Fibroblast of pulmonary artery (primary cell): ENCODE results near the gene PLVAP.

Experiments used
- DNase-seq: peaks from one replicate; pipeline ENCODE4 v3.0.0-alpha.2; 2010; ENCODE audit warnings: low read depth
- H3K4me3 ChIP-seq: replicated peaks from 2 replicates; pipeline ENCODE4 v1.5.1; 2011; ENCODE audit warnings: low read depth, mild to moderate bottlenecking, control low read depth, low read length, moderate library complexity
- TF ChIP-seq, protein P1 (sequence below): IDR thresholded peaks from 2 replicates; pipeline ENCODE4 v1.5.1; 2011; ENCODE audit warnings: mild to moderate bottlenecking, control low read depth, low read length, inconsistent platforms; ENCODE audit errors: missing control alignments

The PLVAP gene

DNA sequence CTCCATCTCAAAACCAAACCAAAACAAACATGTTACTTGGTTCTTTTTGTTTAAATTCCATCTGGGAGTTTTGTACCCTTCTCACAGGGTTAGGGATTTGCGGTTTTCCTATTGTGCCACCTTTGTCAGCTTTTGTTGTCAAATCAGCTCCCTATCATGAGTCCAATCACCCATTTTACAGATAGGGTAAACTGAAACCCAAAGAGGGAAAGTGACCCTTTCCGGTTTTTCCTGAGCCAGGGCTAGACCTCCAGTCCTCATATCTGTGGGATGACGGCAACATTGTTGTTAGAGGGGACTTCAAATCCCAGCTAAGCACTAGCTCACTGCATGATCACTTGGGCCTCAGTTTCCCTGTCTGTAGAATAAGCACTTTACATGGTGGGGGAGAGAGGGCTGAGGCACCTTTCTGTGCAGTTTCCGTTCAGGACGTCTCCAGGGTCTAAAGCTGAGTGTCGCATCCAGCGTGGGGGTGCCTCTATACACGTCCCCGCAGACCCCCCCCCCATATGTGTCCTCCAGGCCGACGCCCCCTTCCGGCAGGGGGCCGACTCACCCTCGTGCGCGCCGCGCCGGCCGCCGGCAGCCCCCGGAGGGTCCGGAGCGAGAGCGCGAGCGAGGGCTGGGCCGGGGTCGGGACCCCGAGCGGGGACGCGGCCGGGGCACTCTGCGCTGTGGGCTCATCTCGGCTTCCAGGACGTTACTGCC is 13.0 kb upstream of the PLVAP start:
- peak overlapping the region; percentile 69 for H3K4me3 ChIP-seq
- DNase-seq = no peak
- TF ChIP-seq, protein P1, sequence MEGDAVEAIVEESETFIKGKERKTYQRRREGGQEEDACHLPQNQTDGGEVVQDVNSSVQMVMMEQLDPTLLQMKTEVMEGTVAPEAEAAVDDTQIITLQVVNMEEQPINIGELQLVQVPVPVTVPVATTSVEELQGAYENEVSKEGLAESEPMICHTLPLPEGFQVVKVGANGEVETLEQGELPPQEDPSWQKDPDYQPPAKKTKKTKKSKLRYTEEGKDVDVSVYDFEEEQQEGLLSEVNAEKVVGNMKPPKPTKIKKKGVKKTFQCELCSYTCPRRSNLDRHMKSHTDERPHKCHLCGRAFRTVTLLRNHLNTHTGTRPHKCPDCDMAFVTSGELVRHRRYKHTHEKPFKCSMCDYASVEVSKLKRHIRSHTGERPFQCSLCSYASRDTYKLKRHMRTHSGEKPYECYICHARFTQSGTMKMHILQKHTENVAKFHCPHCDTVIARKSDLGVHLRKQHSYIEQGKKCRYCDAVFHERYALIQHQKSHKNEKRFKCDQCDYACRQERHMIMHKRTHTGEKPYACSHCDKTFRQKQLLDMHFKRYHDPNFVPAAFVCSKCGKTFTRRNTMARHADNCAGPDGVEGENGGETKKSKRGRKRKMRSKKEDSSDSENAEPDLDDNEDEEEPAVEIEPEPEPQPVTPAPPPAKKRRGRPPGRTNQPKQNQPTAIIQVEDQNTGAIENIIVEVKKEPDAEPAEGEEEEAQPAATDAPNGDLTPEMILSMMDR = no peak

GRCh38 chr19:17389288-17389687 is 12.1 kb upstream of the PLVAP start:
- DNase-seq = no peak
- no peak overlapping the region for H3K4me3 ChIP-seq
- TF ChIP-seq, protein P1 = no peak

- no peak overlapping the region for H3K4me3 ChIP-seq
- peak; percentile 69 for DNase-seq
Measured at GRCh38 chr19:17385878-17386611, 8.9 kb upstream of the PLVAP start.

DNA sequence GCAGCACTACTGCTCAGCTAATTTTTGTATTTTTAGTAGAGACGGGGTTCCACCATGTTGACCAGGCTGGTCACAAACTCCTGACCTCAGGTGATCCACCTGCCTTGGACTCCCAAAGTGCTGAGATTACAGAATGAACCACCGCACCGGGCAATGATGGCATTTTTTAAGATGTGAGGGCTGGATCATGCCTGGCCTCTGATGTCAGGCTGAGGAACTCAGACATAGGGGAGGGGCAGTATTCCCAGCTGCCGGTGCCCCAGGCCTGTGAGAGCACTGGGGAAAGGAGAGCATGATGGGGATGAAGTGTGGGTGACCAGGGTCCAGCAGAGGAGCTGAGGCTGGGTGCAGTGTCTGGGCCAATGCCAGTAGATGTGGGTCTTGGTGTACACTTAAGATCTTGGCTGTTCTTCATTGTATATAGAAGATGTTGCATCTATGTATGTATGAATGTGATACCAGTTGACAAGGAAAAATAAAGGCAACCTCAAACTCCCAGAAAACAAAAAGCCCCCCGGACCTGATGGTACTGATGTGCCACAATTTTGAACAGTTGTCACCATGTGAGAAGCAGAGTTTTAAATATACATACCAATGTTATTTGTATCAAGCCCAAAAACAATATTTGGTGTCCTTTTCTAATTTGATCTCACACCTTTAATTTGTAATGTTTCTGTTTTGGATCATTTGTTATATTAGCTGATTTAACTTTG is 3.4 kb upstream of the PLVAP start:
- TF ChIP-seq, protein P1 = no peak
- no peak overlapping the region for H3K4me3 ChIP-seq
- DNase-seq = no peak

More at GRCh38 chr19:17385878-17386611, 8.9 kb upstream of the PLVAP start:
- TF ChIP-seq, protein P1 = peak; percentile 92

DNA sequence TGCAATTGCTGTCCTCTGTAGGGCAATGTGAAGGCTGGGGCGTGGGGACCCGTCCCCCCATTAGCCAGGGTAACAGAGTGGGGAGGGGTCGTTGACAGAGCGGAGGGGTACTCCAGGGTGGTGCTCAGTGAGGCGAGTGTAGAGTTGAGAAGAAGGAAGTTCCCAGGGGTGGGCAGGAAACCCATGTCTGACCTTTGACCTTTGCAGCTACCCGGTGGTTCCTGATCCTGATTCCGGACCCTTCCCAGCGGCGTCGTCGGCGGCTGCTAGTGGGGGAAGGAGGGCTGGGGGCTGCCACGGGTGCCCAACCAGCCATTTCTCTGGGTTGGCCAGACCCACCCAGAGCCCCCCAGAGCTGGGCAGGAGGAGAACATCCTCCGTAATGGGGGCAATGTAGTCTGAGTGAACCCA is 2.1 kb upstream of the PLVAP start:
- DNase-seq = no peak

GRCh38 chr19:17378271-17378670 is 1.1 kb upstream of the PLVAP start:
- no peak overlapping the region for H3K4me3 ChIP-seq
- DNase-seq = no peak

More for the DNA sequence above, 2.1 kb upstream of the PLVAP start:
- TF ChIP-seq, protein P1 = no peak
- H3K4me3 ChIP-seq = no peak overlapping the region

More at GRCh38 chr19:17378271-17378670, 1.1 kb upstream of the PLVAP start:
- TF ChIP-seq, protein P1 = no peak
